NCI-H526 (cell line): Measurements from ENCODE around the gene CDRT15.
"Not testable (repeated sequence)": the region's sequence is repeated elsewhere in the genome, so short reads cannot be mapped to it uniquely, and the experiment has no call there.

ENCODE experiments used
- DNase-seq, 2 experiments: peaks; one replicate each; lab custom pipeline; 2025; lab: John Stamatoyannopoulos, UW

The CDRT15 gene

DNA sequence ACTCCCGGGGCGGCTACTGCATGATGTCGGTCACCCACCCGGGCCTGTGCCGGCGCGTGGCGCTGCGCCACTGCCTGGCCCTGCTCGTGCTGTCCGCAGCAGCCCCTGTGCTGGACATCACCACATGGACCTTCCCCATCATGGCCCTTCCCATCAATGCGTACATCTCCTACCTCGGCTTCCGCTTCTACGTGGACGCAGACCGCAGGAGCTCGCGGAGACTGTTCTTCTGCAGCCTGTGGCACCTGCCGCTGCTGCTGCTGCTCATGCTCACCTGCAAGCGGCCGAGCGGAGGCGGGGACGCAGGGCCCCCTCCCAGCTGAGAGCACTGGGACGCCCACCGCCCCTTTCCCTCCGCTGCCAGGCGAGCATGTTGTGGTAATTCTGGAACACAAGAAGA, 29.8 kb downstream of the CDRT15 start:
- DNase-seq = no peak

DNA sequence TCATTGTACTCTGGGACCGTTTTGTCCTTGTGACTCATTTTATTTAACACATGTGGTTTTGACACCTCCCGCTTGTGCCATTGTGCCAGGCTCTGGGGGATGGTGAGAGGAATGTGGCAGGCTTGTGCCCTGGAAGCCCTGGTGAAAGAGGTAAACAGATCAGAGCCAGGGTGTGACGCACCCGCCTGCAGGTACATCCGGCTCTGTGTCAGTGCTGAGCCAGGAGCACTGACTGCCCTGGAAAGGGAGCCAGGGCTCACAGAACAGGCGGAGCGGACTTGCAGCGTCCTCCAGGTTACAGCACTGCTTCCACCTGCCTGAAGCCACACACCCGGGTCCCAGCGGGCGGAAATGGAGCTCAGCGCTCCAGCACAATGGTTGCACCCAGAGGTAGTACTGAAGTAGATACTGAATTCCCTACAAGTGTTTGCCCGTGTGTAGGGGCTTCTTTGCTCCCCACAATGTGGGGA, 30.6 kb downstream of the CDRT15 start:
- no peak for DNase-seq

DNA sequence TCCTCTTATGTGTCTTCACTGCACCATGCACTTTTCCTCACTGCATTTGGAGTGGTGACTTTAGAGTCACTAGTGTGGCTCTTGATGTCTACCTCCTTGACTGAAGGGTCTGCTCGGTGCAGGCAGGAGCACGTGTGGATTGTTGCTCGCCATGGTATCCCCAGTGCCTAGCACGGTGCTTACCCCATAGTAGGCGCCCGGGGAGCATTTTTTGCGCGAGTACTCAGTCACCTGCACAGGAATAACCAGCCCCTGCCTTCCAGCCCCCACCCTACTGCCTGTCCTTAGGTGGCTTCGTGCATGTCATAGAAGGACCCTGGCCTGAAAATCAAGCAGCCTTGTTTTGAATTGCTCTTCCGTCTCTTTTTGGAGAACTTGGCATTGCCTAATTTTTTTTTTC, 31.3 kb downstream of the CDRT15 start:
- DNase-seq = no peak

DNA sequence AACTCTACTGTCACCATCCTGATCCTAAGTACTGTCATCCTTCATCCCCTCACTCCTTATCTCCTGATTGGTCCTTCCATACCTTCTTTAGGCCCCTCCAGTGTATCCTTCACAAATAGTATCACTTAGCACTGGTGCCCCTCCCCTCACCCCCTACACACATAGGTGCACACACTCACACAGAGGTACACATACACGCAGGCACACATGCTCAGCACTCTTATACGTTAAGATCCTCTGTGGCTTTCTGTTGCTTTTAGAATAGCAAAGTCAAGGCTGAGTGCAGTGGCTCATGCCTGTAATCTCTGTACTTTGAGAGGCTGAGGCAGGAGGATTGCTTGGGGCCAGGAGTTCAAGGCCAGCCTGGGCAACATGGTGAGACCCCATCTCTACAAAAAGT, 32.1 kb downstream of the CDRT15 start:
- no peak for DNase-seq

DNA sequence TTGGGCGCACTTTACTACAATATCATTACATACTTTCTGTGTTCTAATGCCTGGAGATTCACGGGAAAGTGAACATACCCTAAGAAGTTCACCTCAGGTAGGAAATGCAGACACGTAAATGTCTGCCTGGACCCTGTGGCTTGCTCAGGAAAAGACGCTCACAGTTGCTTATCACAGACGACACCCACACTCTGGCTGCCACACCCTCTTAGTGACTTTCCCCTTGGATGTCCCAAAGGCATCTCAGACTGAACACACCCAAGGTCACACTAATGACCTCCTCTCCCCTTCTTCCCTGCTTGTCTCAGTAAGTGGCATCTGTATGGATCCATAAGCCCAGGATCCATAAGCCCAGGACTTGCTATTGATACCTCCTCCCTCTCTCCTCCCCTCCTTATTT, 32.6 kb downstream of the CDRT15 start:
- no peak for DNase-seq

DNA sequence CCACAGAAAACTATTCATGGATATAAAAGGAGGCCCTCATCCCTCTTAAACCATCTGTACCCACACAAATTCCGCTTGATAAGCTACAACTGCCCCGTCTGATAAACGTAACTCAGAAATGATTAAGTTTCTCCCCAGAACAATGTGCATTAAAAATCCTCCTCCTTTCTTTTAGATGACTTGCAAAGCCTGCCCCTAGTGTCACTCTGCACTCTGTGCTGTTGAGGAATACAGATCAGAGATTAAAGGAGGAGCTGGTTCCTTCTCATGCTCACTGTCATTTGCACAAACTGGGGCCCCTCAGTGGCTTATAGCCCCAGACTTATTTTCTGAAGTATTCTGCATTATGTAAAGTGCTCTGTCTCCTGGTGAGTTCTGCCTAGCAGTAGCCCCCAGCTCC, 33.3 kb downstream of the CDRT15 start:
- no peak for DNase-seq

DNA sequence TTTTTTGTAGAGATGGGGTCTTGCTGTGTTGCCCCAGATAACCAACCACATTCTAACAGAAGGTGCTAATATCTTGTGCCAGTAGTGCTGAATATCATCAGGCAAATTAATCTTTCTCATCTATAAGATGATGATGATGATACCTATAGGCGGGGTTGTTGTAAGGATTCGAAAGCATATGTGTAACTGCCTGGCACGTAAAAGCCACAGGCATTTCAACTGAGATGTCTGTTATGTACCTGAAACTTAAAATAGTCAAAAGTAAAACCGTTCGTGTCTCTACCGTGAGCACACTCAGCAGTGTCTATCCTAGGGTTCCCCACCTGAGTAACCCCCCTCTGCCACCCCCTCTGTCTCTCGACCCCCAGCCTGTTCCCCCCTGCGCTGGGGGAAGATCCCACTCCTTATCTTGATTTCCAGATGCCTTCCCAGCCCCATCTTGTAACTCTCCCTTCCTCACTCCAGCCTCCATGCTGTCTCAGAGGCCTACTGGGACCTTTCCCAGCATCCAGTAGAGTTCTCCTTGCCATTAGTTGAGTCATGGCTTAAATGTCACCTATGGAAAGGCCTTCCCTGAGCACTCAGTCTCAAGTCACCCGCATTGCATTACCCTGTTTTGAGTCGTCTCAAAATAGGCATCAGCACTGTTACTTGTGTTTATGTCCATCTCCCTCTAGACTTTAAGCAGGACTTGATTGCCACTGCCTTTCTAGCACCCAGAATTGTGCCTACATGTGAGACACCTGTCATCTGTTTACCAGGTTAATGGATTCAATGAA, 34.1 kb downstream of the CDRT15 start:
- no peak for DNase-seq

DNA sequence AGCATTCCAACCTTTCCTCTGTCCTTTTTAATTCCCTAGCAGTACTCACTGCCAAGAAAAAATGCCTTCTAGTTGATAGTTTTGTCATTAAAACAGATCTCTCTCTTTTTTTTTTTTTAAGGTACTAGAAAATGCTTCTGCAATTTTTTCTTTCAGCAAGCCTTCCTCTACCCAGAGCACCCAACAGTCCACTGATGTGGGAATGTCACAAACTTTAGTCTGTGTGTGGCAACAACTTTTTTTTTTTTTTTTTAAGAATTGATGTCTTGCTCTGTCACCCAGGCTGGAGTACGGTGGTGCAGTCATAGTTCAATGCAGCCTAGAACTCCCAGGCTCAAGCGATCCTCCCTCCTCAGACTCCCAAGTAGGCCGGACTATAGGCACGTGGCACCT, 34.7 kb downstream of the CDRT15 start:
- no peak for DNase-seq

DNA sequence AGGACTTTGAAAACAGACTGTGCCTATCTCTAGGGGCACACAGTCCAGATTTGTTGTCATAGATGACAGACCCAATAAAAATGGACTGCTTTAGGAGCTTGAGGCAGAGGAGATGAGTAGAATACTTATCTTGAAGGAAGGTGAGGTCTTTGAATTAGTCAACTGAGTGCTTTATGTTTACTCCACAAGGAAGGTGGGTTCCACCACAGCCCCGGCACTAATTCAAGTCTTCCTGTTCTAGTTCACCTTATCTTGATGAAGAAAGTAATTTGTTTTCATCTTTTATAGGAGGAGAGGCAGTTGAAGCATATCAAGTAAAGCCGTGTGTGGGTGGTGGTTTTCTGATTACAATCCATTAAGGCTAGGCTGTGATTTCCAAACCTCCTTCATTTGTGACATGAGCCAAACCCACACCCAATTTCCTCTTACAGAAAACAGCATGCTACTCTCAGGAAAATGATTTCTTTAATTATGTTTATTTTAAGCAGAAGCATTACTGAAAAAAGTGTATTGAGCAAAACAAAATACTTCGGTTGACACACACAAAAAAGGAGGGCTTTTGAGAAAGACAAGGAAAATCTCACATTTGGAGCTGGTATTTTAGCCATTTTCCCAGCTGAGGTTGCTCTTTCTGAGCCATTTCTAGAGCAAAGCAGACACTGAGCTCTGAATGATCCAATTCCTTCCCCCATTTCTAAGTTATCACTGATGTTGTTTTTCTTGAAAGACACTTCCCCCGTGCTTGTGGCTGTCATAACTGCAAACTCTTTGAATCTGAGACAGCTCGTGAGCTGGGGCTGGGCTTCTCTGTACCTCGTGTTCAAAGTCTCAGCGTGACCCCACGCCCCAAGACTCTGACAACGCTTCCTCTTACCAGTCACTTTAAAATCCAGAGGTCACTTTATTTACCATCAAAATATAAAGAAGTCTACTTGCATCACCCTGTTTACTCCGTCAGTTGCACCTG, 35.4 kb downstream of the CDRT15 start:
- DNase-seq = no peak

DNA sequence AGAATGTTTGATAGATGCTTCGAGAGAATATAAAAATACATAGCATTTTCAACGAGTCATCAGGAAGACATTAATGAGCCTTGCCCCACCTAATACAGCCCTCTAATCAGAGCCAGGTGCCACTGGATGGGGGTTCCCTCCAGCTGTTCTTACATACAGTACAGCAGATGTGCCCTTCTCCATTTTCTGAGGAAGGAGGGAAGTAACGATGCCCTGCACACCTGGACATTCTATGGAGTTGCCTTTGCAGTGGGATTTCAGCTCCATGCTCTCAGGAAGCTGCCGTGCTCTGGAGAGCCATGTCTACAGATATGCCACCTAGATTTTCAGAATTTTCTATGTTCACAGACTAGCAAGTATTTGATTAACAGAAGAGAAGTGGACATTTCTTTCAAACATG, 36.3 kb downstream of the CDRT15 start:
- no peak for DNase-seq

DNA sequence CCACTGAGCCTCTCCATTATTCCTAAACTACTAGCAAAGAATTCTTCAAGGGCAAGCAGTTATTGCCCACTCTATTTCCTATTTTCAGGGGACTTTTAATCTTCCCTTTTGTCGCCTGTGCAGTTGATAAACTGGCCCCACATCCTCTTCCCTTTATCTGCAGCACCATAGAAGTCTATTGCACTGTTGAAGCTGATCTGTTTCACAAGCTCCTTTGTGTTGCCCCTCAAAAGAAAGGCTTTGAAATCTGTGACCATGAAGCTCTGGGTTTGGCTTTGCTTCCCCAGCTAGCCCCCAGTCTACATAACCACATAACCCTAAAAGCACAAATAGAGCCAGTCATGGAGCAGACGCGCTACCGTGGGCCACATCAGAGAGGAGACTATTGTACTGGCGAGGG, 37.1 kb downstream of the CDRT15 start:
- DNase-seq = no peak

DNA sequence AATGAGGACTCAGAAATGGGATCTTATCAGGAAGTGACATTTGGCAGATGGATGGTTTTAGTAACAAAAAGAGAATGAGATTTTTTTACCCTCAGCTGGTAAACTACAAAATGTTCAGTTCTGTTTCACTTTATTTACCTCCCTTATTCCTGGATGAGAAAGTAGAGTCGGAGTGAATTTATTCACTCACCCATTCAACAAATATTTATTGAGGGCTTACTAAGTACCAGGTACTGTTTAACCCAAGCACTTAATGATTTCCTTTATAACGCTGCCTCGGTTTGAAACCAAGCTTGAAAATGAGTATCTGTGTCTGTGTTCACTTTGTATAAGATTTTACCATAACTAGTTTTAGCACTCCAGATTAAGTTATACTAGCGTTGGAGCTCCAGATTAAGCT, 38.1 kb downstream of the CDRT15 start:
- DNase-seq = no peak

DNA sequence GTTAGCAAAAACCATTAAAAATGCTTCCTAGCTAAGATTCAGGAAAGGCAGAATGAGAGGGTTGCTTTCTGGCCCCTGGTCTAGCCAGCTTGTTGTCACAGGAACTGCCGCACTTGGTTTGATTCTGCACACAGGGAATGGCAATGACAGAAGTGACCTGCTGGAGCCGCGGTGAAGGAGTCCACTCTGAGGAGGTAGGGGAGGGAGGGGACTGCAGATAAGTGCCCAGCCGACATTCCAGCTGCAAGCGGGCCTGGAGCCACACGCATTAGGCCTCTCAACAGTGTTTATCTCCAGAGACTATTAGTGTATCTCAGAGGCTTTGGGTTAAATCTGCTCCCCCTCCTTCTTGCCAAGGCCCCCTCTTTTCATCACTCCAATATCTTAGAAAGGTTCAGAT, 38.6 kb downstream of the CDRT15 start:
- DNase-seq = no peak

DNA sequence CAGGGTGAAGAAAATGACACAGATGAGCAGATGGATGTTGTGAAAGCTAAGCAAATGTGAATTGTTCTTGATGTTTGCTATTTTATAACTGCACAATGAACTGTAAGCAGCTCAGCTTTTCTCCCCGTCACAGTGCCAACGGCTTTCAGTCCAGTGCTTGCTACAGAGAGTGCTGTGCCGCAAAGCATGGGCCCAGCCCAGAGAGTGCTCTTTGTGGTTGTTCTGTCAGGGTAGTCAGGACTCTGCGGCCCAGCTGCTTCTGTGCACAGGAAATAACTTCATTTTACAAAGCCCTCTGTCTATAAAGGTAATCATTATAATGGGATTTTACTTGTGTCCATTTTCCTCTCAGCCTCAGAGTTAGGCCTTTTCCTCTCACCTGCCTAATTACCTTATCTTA, 39.1 kb downstream of the CDRT15 start:
- no peak for DNase-seq

DNA sequence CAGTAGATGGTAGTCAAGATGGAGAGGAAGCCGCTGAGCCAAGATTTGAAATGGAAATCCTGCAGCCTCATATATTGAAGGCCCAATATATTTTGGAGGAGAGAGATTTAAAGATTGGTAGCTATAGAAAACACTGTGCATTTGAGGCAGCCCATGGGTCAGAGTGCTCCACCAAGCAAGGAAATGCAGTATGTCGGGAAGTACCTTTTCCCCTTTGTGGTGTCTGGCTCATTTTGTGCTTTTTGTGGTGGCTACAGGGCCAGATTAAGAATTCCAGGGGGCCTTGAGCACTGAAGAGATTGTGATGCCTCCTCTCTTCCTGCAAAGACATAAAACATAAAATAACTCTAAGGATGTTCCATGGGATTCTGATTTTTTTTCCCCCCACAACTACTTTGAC, 39.6 kb downstream of the CDRT15 start:
- DNase-seq = no peak

DNA sequence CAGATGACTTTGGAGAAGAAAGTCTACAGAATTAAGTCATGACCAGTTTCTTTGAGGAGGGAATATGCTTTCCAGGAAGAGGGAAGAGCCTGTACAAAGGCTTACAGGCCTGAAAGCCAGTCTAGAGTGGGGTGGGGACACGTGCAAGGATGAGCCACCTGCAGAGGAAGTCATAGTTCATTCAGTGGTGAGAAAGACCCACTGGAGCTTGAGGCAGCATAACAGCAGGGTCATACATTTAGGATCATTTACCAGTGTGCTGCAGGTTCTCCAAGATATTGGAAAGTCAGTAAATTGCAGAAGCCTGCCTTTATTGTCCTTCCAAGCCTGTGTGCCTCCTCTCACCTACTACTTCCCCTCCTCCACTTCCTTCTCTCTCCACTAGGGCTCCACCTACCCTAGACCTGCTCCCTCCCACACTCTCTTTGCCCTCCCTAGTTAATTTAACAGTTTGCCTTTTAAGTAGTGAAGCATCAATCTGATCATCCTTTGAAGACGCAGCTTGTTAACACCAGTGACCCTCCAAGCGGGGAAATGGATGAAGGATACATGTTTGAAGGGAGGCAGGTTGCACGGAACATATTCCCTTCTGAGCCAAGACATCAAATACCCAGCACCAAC, 40.2 kb downstream of the CDRT15 start:
- no peak for DNase-seq

DNA sequence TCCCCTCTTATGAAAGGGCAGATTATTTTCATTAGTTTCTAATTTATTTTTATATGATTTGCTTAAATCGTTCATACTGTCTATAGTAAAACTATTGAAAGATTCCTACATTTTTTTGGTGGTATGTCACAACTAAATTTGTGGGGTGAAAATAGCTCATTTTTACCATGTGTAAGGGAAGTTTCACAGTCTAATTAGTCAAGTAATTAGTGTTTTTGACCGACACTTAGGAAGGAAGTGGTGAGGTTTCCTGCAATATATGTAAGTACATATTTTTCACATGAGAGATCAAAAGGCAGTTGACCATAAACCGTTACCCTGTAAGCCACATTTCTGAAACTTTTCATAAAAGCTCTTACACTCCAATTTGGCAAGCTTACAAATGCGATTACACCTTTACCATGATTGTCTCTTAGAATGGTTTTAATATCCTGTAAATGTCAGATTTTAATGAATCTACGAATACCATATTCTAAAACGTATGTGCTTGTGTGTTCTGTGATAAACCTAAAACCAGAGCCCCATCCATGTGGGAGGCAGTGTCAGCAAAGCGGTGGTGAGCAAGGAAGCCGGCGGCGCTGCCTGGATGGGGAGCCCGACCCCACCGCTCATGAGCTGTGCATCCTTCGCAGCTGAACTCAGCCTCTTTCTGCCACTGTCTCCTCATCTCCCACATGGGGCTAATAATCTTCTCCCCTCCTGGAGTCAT, 43.9 kb downstream of the CDRT15 start:
- DNase-seq = not testable (repeated sequence)

DNA sequence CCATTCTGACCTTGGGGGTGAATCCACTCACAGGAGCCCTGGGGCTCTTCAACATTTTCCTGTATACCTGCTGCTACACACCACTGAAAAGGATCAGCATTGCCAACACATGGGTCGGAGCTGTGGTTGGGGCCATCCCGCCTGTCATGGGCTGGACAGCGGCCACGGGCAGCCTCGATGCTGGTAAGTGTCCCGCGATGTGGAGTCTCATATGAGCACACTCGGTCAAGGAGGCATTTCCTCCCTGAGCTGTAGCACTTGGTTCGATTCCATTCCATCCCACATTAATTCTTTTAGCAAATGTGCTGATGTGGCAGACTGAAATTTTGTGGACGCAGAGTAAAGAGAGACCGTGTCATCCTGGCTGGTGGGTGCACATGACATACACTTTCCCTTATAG, 44.6 kb downstream of the CDRT15 start:
- not testable (repeated sequence) for DNase-seq

DNA sequence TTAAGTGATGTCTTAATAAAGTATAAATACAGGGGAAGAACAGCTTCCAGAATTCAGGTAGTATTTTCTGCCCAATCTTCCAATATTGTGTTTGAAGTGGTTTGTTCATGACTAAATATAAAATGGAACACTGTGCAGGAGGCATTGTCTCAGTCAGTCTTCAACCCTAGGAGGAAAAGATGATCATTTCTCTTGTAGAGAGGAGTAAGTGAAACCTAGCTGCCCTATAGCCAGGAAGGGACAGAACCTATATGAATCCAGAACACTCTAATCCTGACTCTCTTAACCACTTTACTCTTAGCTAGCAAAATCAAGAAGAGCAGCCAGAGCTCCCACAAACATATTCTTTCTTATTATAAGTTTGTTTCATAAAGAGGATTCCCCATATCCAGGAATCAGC, 45.2 kb downstream of the CDRT15 start:
- DNase-seq = not testable (repeated sequence)

DNA sequence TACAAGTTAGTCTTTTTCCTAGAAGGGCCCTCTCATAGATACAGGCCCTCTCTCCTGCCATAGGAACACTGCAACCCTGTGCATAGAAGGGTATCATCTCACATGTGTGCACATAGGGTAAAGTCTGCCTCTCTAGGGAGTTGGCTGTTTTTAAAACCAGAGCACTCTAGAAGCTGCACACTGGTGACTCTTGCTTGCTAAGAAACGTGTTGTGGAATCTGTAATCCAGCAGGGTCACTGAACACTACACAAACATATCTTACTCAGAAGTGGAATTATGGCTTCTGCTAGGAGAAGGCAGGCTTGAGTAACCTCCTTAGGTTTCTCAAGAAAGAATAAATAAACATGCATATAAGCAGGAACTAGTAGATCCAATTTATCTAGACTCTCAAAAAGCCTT, 45.9 kb downstream of the CDRT15 start:
- not testable (repeated sequence) for DNase-seq

DNA sequence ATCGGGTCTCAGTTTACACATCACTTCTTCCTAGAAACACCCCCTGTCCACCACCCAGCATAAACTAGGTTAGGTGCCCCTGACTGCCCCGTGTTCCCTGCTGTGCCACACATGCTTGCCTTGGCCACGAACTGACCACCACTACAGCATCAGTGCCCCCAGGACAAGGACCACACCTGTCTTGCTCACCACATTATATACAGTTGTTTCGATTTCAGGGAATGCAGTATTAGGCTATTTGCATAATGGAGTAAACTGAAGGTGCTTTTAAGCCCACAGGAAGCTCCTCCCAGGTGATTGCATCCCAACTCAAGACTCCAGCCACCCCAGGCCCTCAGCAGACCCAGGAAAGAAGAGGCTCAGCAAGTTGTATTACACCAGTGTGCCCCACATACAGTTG, 50.2 kb downstream of the CDRT15 start:
- DNase-seq = not testable (repeated sequence)
